Activated T-cell treated with anti-CD3 and anti-CD28 coated beads, Interleukin-2, amount 50 U/mL, for 48 hours (primary cell): ENCODE results near the gene THY1.

Experiments
- DNase-seq, 2 experiments: peaks; one replicate each; pipeline ENCODE4 v3.0.0-alpha.2; 2020

THY1 gene

DNA sequence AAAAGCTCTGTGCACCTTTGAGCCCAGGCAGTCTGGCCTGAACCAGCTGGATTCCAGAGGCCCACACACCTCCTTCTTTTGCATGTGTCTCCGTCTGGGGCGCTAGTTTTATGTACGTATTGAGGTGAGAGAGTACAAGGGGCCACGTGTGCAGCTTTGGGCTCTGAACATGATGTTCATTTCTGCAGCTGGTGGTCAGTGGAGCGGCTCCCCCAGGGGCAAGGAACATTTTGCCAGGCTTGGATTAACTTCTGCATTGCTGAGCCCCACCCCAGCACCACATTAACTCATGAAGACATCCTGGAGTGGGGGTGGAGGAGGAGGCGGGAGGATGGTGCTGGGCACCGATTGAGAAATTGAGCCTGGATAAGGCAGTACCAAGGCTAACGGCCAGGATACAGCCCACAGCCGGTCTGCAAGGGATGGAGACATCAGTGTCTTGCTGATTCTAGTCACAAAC lies 55.3 kb downstream of the THY1 start:
- DNase-seq = no peak
